Skeletal muscle satellite cell (primary cell): ENCODE data around the gene MT2A.

Experiments
- H3K27me3 ChIP-seq: 2 replicates; pipeline ENCODE4 v1.7.0; 2013; ENCODE audit warnings: low read length; ENCODE audit not compliant: control insufficient read depth, insufficient read depth
- H3K36me3 ChIP-seq: 2 replicates; pipeline ENCODE4 v1.7.0; 2013; ENCODE audit warnings: mild to moderate bottlenecking, control low read depth, low read length; ENCODE audit not compliant: insufficient read depth
- H3K4me1 ChIP-seq: 2 replicates; pipeline ENCODE4 v1.7.0; 2013; ENCODE audit warnings: low read length; ENCODE audit not compliant: control insufficient read depth, insufficient read depth
- H3K4me2 ChIP-seq: 2 replicates; pipeline ENCODE4 v1.7.0; 2013; ENCODE audit warnings: mild to moderate bottlenecking, low read length
- H3K4me3 ChIP-seq: 2 replicates; pipeline ENCODE4 v1.7.0; 2013; ENCODE audit warnings: low read length
- H3K9ac ChIP-seq: 2 replicates; pipeline ENCODE4 v1.7.0; 2013; ENCODE audit warnings: mild to moderate bottlenecking, low read depth, low read length, moderate library complexity
- H3K9me3 ChIP-seq: replicated peaks from 2 replicates; pipeline ENCODE4 v1.7.0; 2013; ENCODE audit warnings: mild to moderate bottlenecking, control low read depth, low read length

Gene MT2A

GRCh38 chr16:56645311-56645710 is 36.9 kb downstream of the MT2A start:
- Histone ChIP-seq H3K4me2 (no peak overlapping the region), H3K9me3 (no peaks in the 10 kb centered on the region), H3K4me3 (no peak overlapping the region), H3K27me3 (peaks cover 59% of the 10 kb centered on the region), H3K4me1 (peaks cover 11% of the 10 kb centered on the region), H3K36me3 (no peaks in the 10 kb centered on the region), H3K9ac (no peak overlapping the region)

- H3K36me3 ChIP-seq, result no peaks in the 10 kb centered on the region
- no peak overlapping the region for H3K9ac ChIP-seq
- peaks cover 11% of the 10 kb centered on the region for H3K4me1 ChIP-seq
- no peak overlapping the region for H3K4me3 ChIP-seq
- H3K9me3 ChIP-seq, result no peaks in the 10 kb centered on the region
- peaks cover 62% of the 10 kb centered on the region for H3K27me3 ChIP-seq
- no peak overlapping the region for H3K4me2 ChIP-seq
Observed at GRCh38 chr16:56645838-56646237, 37.5 kb downstream of the MT2A start.

- Histone ChIP-seq H3K9me3 (no peaks in the 10 kb centered on the region), H3K36me3 (no peaks in the 10 kb centered on the region), H3K4me3 (no peak overlapping the region), H3K9ac (no peak overlapping the region), H3K27me3 (peaks cover 78% of the 10 kb centered on the region), H3K4me1 (peaks cover 10% of the 10 kb centered on the region), H3K4me2 (no peak overlapping the region)
Observed at GRCh38 chr16:56647641-56648431, 39.5 kb downstream of the MT2A start.

- Histone ChIP-seq H3K4me1 (no peaks in the 10 kb centered on the region), H3K4me3 (no peak overlapping the region), H3K9me3 (no peaks in the 10 kb centered on the region), H3K9ac (no peak overlapping the region), H3K27me3 (peaks cover 74% of the 10 kb centered on the region), H3K4me2 (no peak overlapping the region), H3K36me3 (no peaks in the 10 kb centered on the region)
Observed at GRCh38 chr16:56649271-56649670, 40.9 kb downstream of the MT2A start.

GRCh38 chr16:56649820-56650219 is 41.4 kb downstream of the MT2A start:
- Histone ChIP-seq H3K36me3 (no peaks in the 10 kb centered on the region), H3K4me3 (no peak overlapping the region), H3K27me3 (peaks cover 70% of the 10 kb centered on the region), H3K9ac (no peak overlapping the region), H3K9me3 (no peaks in the 10 kb centered on the region), H3K4me2 (no peak overlapping the region), H3K4me1 (no peaks in the 10 kb centered on the region)

GRCh38 chr16:56651586-56651985 is 43.2 kb downstream of the MT2A start, which contains the start of gene MT1B:
Gene MT1B, plus strand, starts transcription at chr16:56651886. Its CDS starts 68 bp downstream, at chr16:56651954.
- Histone ChIP-seq H3K9me3 (no peaks in the 10 kb centered on the region), H3K4me2 (no peak within 1 kb of the TSS), H3K36me3 (no peaks in the 10 kb centered on the region), H3K4me1 (no peaks in the 10 kb centered on the region), H3K9ac (no peak within 1 kb of the TSS), H3K27me3 (peaks cover 56% of the 10 kb centered on the region), H3K4me3 (no peak within 1 kb of the TSS)

- Histone ChIP-seq H3K4me2 (no peak overlapping the region), H3K9ac (no peak overlapping the region), H3K9me3 (no peaks in the 10 kb centered on the region), H3K36me3 (no peaks in the 10 kb centered on the region), H3K4me3 (no peak overlapping the region), H3K4me1 (peaks cover 1% of the 10 kb centered on the region), H3K27me3 (peaks cover 46% of the 10 kb centered on the region)
Observed at GRCh38 chr16:56652600-56652999, 44.2 kb downstream of the MT2A start.

GRCh38 chr16:56653218-56653617 is 44.8 kb downstream of the MT2A start:
- no peak overlapping the region for H3K4me2 ChIP-seq
- peaks cover 7% of the 10 kb centered on the region for H3K4me1 ChIP-seq
- H3K27me3 ChIP-seq, result peaks cover 45% of the 10 kb centered on the region
- H3K36me3 ChIP-seq, result no peaks in the 10 kb centered on the region
- no peak overlapping the region for H3K4me3 ChIP-seq
- no peak overlapping the region for H3K9ac ChIP-seq
- H3K9me3 ChIP-seq, result no peaks in the 10 kb centered on the region

GRCh38 chr16:56657555-56658326 is 49.4 kb downstream of the MT2A start, which contains the start of gene MT1F:
Gene MT1F, plus strand, starts transcription at chr16:56657959. Its CDS starts 100 bp downstream, at chr16:56658059.
- peaks cover 51% of the 10 kb centered on the region for H3K27me3 ChIP-seq
- H3K36me3 ChIP-seq, result no peaks in the 10 kb centered on the region
- H3K4me3 ChIP-seq, result peak within 1 kb of the TSS; percentile 65
- peaks cover 9% of the 10 kb centered on the region for H3K4me1 ChIP-seq
- H3K9ac ChIP-seq, result no peak within 1 kb of the TSS
- peak within 1 kb of the TSS; percentile 79 for H3K4me2 ChIP-seq
- H3K9me3 ChIP-seq, result no peaks in the 10 kb centered on the region

GRCh38 chr16:56658327-56658875 is 50.0 kb downstream of the MT2A start:
- peak overlapping the region; percentile 79 for H3K4me2 ChIP-seq
- no peaks in the 10 kb centered on the region for H3K36me3 ChIP-seq
- H3K4me1 ChIP-seq, result peaks cover 9% of the 10 kb centered on the region
- H3K27me3 ChIP-seq, result peaks cover 54% of the 10 kb centered on the region
- no peaks in the 10 kb centered on the region for H3K9me3 ChIP-seq
- H3K9ac ChIP-seq, result no peak overlapping the region
- peak overlapping the region; percentile 65 for H3K4me3 ChIP-seq
